Right lung (tissue), 5 donors: Measurements from ENCODE around the gene GIGYF2. TPM values are rescaled to one million over a fixed set of nuclear protein-coding genes. Genes with fewer than 3 reads are reported as not detected.

ENCODE experiments used
- polyA plus RNA-seq, 5 donors: library from polyadenylated mRNA; unstranded; fragments of 120-200 nt; gene quantifications; one replicate each; pipeline versions ENCODE4 v1.2.1 to v1.2.3, GENCODE V29; 2013; ENCODE audit warnings: inconsistent platforms in 1 of 5, low replicate concordance in 1 of 5; ENCODE audit not compliant: insufficient read length in 5 of 5, insufficient read depth in 1 of 5

The GIGYF2 gene
- polyA plus RNA-seq, 5 donors: 42.5 to 65.3 (median 62.1) TPM

Other genes starting within 250 kb of the GIGYF2 start
- gene ALPI, start 241.2 kb upstream of the GIGYF2 start, polyA plus RNA-seq: not detected
- under 1 TPM; 0.25 to 0.50 (median 0.30) TPM for gene ECEL1, start 209.5 kb upstream of the GIGYF2 start, polyA plus RNA-seq
- gene PRSS56, start 176.9 kb upstream of the GIGYF2 start, polyA plus RNA-seq: under 1 TPM in 1 of 5 donors, not detected in 4; 0.13 TPM
- 1 to 10 TPM in 1 of 5 donors, under 1 TPM in 2, not detected in 2; 0.12 to 5.9 (median 0.15) TPM for gene CHRND, start 171.2 kb upstream of the GIGYF2 start, polyA plus RNA-seq
- gene CHRNG, start 157.6 kb upstream of the GIGYF2 start, polyA plus RNA-seq: 1 to 10 TPM in 1 of 5 donors, under 1 TPM in 4; 0.07 to 5.1 (median 0.18) TPM
- gene TIGD1, start 146.8 kb upstream of the GIGYF2 start, polyA plus RNA-seq: 10 to 100 TPM in 4 of 5 donors, 1 to 10 TPM in 1; 9.3 to 13.2 (median 12.4) TPM
- gene EIF4E2, start 146.6 kb upstream of the GIGYF2 start, polyA plus RNA-seq: 10 to 100 TPM; 91.7 to 99.8 (median 95.9) TPM
- gene EFHD1, start 63.7 kb upstream of the GIGYF2 start, polyA plus RNA-seq: 10 to 100 TPM in 1 of 5 donors, 1 to 10 TPM in 4; 3.3 to 15.1 (median 4.4) TPM
- gene KCNJ13, start 79.2 kb downstream of the GIGYF2 start, polyA plus RNA-seq: 10 to 100 TPM in 2 of 5 donors, 1 to 10 TPM in 3; 4.1 to 15.0 (median 5.4) TPM
- 1 to 10 TPM in 2 of 5 donors, under 1 TPM in 3; 0.90 to 2.7 (median 0.97) TPM for gene SNORC, start 172.9 kb downstream of the GIGYF2 start, polyA plus RNA-seq